Epithelial cell of proximal tubule (primary cell): ENCODE data around the gene GPRIN3. TPM values are rescaled to one million over a fixed set of nuclear protein-coding genes. Genes with fewer than 3 reads are reported as not detected.
"Not testable (repeated sequence)": the region's sequence is repeated elsewhere in the genome, so short reads cannot be mapped to it uniquely, and the experiment has no call there.

Experiments
- DNase-seq: peaks from one replicate; pipeline ENCODE4 v3.0.0-alpha.2; 2011; ENCODE audit warnings: low read depth
- H3K4me3 ChIP-seq: 2 replicates; pipeline ENCODE4 v1.5.1; 2011; ENCODE audit warnings: low read depth, mild to moderate bottlenecking, low read length
- CTCF ChIP-seq: conservative IDR thresholded peaks from 2 replicates; pipeline ENCODE4 v1.5.1; 2012; ENCODE audit warnings: low read depth, mild to moderate bottlenecking, low read length
- total RNA-seq: library from RNA; depleted of rRNA; stranded (reverse); fragments of >200 nt; gene quantifications from 2 replicates; pipeline ENCODE4 v1.2.3, GENCODE V29; 2015

The GPRIN3 gene
- total RNA-seq, 1 donor from 2014 or later = 2.0 TPM

- no peak for TF ChIP-seq CTCF
- DNase-seq = no peak
Observed at GRCh38 chr4:89266128-89266527, 41.5 kb downstream of the GPRIN3 start.

GRCh38 chr4:89263265-89263664, 44.3 kb downstream of the GPRIN3 start:
- no peak overlapping the region for H3K4me3 ChIP-seq
- TF ChIP-seq CTCF = no peak
- DNase-seq = no peak

More at GRCh38 chr4:89266128-89266527, 41.5 kb downstream of the GPRIN3 start:
- H3K4me3 ChIP-seq = no peak overlapping the region

DNA sequence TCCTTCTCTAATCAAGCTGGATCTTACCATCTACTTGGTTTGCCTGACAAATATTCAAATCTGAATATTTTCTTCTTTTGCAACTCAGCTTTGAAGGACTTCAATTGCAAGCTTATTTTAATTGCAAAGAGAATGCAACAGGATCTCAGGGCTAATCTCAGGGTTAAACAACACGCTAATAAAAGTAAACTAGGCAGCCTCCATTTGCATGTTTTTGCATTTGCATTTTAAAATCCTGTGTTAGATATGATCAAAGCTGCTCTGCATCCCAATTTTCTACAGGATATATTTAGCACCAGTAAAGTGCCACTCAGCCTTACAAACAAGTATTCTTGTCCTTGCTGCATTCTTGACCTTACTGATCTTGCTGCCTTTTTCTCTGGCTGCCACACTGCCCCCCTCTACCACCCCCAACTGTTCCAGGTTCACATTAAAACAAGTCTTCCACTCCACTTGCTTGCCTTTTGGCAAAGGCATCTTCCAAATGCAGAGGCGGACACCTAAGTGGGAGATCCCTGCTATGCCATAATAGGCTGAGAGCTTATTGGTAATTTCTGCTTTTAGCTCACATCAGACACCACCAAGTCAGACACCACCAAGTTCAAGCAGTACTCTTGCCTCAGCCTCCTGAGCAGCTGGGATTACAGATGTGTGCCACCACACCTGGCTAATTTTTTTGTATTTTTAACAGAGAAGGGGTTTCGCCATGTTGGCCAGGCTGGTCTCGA, 48.1 kb downstream of the GPRIN3 start:
- no peak for TF ChIP-seq CTCF
- DNase-seq = no peak
- no peak overlapping the region for H3K4me3 ChIP-seq

GRCh38 chr4:89258506-89258905, 49.1 kb downstream of the GPRIN3 start:
- TF ChIP-seq CTCF = no peak
- DNase-seq = no peak
- no peak overlapping the region for H3K4me3 ChIP-seq

- TF ChIP-seq CTCF = no peak
- no peak overlapping the region for H3K4me3 ChIP-seq
- no peak for DNase-seq
Observed at GRCh38 chr4:89257376-89257775, 50.2 kb downstream of the GPRIN3 start.

- H3K4me3 ChIP-seq = no peak overlapping the region
- no peak for DNase-seq
- no peak for TF ChIP-seq CTCF
Observed at GRCh38 chr4:89256203-89256800, 51.3 kb downstream of the GPRIN3 start.

DNA sequence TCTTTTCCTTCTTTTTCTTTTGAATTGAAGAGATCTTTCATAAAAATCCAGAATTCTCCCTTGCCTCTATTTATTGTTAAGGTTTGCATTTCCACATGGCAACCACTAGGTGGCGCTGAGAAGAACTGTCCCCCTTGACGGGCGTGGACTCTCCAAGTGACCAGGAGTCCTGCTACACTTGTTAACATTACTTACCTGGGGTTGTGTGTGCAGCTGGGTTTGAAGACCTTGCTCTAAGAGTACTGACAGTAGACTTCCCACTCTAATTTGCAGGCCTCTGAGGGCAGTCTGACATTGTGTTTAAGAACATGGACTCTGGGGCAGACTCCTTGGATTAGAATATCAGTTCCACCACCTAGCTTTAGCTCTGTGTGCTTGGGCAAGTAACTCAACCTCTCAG, 52.8 kb downstream of the GPRIN3 start:
- no peak overlapping the region for H3K4me3 ChIP-seq
- TF ChIP-seq CTCF = peak; percentile 92
- no peak for DNase-seq

GRCh38 chr4:89254347-89254746, 53.3 kb downstream of the GPRIN3 start:
- not testable (repeated sequence) for H3K4me3 ChIP-seq, DNase-seq
